ENCODE measurements around the gene VSTM2B. TPM values are rescaled to one million over a fixed set of nuclear protein-coding genes. Genes with fewer than 3 reads are reported as not detected.

The VSTM2B gene
- total RNA-seq, 1 experiment from 2014 or later, result not detected

DNA sequence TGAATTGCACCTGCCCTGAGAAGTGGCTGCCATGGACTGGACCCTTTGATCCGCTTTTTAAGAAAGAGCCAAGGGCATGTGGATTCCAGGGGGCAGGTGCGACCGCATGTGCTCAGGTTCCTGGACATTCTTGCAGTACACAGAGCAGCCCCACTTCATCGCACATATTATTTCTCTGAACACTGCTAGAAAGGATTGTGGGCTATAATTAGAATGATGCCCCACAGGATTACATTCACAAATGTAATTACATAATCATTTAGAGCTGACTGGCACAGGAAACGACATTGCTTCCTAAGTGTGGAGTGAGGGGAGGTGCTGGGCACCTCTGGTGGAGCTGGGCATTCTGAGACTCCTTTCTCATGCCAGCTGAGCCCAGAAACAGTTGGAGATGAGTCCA lies 37.5 kb upstream of the VSTM2B start:
- no peaks in the 10 kb centered on the region for H3K36me3 ChIP-seq
- no peaks in the 10 kb centered on the region for H3K4me1 ChIP-seq
- no peaks in the 10 kb centered on the region for H3K9me3 ChIP-seq (replicated peaks)
- no peak overlapping the region for H3K27ac ChIP-seq
- H3K4me3 ChIP-seq, result no peak overlapping the region
- DNase-seq, result no peak
- H3K27me3 ChIP-seq, result peaks cover 14% of the 10 kb centered on the region

DNA sequence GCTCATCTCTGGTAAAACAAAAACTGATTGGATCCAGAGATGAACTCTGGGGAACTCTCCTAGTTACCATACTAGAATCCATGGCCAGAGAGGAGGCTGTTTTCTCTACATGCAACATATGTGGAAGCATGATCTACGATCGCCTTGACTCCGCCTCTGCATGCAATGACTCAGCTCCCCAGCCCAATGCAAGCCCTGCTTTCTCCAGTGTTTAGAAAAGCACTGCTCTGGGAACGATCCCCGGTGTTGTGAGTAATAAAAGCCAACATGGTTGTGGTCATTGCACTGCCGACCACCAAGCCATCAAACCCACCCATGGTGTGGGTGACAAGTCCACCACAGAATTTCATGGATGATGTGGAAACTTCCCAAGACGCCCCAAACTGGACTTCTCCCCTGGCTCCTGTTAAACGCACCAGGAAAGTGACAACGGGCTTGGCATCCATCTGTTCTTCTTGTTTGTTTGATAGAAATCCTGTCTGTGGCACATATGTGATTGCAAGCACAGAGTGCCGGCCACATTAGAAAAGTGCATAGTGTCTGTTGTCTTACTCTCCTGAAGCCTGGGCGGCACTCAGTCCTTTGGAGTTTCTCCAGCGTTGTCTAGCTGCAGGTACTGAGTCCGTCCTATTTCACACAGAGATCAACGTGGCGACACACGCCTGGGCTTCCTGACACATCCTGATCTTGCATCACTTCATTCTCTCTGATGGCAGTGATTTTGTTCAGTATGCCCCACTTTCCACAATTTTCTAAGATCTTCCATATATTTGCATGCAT lies 36.4 kb upstream of the VSTM2B start:
- H3K4me3 ChIP-seq, result no peak overlapping the region
- peaks cover 14% of the 10 kb centered on the region for H3K27me3 ChIP-seq
- no peaks in the 10 kb centered on the region for H3K36me3 ChIP-seq
- H3K4me1 ChIP-seq, result no peaks in the 10 kb centered on the region
- H3K27ac ChIP-seq, result no peak overlapping the region
- DNase-seq, result no peak
- no peaks in the 10 kb centered on the region for H3K9me3 ChIP-seq (replicated peaks)

DNA sequence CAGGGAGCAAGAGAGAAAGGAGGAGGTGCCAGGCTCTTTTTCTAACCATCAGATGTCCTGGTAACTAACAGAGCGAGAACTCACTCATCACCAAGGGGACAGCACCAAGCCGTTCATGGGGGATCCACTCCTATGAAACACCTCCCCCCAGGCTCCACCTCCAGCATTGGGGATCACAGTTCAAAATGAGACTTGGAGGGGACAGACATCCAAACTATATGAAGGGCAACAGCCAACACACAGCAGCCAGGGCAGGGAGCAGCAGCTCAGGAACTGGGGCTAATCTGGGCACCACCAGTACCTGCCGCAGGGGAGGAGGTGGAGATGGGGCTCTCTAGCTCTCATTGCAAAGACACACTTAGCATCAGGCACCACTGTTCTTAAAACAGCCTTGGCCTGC lies 34.3 kb upstream of the VSTM2B start:
- DNase-seq, result no peak
- H3K4me3 ChIP-seq, result no peak overlapping the region
- peaks cover 9% of the 10 kb centered on the region for H3K27me3 ChIP-seq
- H3K36me3 ChIP-seq, result no peaks in the 10 kb centered on the region
- no peaks in the 10 kb centered on the region for H3K9me3 ChIP-seq (replicated peaks)
- H3K27ac ChIP-seq, result no peak overlapping the region
- no peaks in the 10 kb centered on the region for H3K4me1 ChIP-seq

DNA sequence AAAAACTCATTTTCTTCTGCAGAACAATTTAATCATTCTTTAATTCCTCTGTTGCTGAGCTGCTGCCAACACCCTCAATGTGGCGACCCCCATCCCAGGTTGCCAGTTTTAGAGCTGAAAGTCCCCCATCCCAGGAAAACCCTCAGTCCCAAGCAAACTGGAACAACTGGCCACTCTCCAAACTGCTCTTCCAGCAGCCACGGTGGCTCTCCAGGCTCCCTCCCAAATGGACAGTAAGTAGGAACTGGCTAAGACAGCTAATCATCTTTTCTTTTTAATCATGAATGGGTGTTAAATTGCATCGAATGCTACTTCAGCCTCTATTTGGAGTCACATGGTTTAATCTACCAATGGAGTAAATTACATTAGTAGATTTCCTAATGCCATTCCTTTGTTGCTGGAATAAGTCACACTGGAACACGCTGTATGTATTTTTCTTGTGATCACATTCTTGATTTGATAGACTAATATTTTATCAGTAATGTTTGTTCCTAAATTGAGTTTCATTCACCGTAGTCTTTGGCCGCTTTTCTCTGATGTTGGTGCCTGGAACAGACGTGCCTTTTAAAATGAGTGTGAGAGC lies 33.7 kb upstream of the VSTM2B start:
- Histone ChIP-seq H3K4me1 (no peaks in the 10 kb centered on the region), H3K27ac (no peak overlapping the region), H3K36me3 (no peaks in the 10 kb centered on the region), H3K27me3 (peaks cover 9% of the 10 kb centered on the region), H3K9me3 (replicated peaks) (no peaks in the 10 kb centered on the region), H3K4me3 (no peak overlapping the region)
- DNase-seq, result no peak

DNA sequence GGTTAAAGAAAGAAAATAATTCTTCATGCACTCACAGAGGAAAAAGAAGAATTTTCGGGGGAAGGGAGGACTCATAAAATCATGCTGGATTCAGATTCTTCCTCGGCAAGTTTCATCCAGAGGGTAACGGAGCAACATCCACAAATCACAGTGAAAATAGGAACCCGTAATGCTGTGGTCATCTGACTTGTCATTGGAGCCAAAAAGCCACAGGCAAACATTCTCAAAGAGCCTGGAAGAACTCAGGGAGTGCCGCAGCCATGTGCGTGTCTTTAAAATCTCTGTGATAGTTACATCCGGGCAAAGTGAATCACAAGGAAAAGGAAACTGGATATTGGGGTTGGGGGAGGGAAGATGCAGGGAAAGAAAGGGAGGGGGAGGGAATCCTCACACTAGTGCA lies 33.0 kb upstream of the VSTM2B start:
- H3K27me3 ChIP-seq, result peaks cover 9% of the 10 kb centered on the region
- H3K4me3 ChIP-seq, result no peak overlapping the region
- no peak overlapping the region for H3K27ac ChIP-seq
- no peak for DNase-seq
- no peaks in the 10 kb centered on the region for H3K4me1 ChIP-seq
- H3K9me3 ChIP-seq (replicated peaks), result no peaks in the 10 kb centered on the region
- H3K36me3 ChIP-seq, result no peaks in the 10 kb centered on the region

DNA sequence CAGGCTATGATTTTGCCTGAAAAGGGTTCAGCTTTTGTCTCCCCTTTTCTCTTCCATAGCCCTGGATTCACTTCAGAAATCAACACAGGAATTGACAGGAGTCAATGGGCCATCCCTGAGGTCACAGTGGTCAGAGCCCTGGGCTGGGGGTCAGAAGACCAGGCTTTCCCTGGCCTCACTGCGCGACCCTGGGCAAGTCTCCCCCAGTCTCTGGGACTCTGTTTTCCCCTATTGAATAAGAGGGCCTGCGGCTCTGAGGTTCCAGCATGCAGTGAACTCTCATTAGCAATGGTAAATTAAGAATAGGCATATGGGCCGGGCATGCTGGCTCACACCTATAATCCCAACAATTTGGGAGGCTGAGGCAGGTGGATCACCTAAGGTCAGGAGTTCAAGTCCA lies 30.7 kb upstream of the VSTM2B start:
- H3K9me3 ChIP-seq (replicated peaks), result no peaks in the 10 kb centered on the region
- no peaks in the 10 kb centered on the region for H3K4me1 ChIP-seq
- peaks cover 17% of the 10 kb centered on the region; the same call in 1 of the 2 replicates for H3K27me3 ChIP-seq
- H3K36me3 ChIP-seq, result no peaks in the 10 kb centered on the region
- H3K4me3 ChIP-seq, result no peak overlapping the region
- DNase-seq, result no peak
- H3K27ac ChIP-seq, result no peak overlapping the region

DNA sequence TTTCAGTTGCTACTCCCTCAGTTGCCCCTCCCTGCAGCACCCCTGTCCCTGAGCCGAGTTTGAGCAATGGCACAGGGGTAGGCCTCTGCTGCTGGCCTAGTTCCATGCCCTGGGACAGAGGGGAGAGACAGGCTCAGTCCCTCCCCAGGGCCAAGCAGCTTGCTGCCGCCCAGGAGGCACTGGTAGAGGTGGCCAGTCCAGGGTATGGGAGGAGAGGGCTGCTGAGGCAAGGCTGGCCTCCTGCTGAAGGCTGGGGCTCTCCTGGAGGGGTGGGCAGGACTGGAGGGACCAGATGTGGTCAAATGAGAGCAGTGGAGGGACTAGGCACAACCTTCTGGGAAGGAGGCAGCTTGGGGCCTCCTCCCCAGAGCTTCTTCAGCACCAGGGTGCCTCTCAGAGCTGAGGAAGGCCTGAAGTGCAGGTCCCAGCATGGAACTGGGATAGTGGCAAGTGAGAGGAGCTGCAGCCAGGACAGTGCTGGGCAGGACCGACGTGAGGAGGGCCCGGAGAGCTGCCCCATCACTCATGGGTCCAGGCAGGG lies 29.8 kb upstream of the VSTM2B start:
- Histone ChIP-seq H3K36me3 (no peaks in the 10 kb centered on the region), H3K4me3 (no peak overlapping the region), H3K27ac (no peak overlapping the region), H3K9me3 (replicated peaks) (no peaks in the 10 kb centered on the region), H3K27me3 (peaks cover 17% of the 10 kb centered on the region; the same call in 1 of the 2 replicates), H3K4me1 (no peaks in the 10 kb centered on the region)
- DNase-seq, result no peak

DNA sequence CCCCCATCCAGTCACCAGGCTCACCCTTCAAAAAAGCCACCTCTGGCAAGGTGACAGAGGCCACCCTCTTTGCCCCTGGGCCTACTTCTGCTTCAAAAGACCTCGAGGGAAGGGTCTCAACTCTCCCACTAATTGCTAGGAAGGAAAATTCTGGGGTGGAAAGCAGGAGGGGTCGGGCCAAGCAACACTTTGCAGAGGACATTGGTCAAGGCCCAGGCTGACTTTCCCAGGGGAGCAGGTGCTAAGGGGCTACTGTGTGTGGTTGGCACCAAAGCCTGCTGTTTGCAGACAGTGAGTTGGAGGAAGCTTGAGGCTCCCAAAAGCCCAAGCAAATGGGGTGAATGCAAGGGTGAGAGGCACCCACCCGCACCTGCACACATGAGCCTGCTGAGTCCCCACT lies 28.6 kb upstream of the VSTM2B start:
- Histone ChIP-seq H3K4me1 (no peaks in the 10 kb centered on the region), H3K27me3 (peaks cover 14% of the 10 kb centered on the region; the same call in 1 of the 2 replicates), H3K9me3 (replicated peaks) (no peaks in the 10 kb centered on the region), H3K36me3 (no peaks in the 10 kb centered on the region), H3K27ac (no peak overlapping the region), H3K4me3 (no peak overlapping the region)
- DNase-seq, result no peak

DNA sequence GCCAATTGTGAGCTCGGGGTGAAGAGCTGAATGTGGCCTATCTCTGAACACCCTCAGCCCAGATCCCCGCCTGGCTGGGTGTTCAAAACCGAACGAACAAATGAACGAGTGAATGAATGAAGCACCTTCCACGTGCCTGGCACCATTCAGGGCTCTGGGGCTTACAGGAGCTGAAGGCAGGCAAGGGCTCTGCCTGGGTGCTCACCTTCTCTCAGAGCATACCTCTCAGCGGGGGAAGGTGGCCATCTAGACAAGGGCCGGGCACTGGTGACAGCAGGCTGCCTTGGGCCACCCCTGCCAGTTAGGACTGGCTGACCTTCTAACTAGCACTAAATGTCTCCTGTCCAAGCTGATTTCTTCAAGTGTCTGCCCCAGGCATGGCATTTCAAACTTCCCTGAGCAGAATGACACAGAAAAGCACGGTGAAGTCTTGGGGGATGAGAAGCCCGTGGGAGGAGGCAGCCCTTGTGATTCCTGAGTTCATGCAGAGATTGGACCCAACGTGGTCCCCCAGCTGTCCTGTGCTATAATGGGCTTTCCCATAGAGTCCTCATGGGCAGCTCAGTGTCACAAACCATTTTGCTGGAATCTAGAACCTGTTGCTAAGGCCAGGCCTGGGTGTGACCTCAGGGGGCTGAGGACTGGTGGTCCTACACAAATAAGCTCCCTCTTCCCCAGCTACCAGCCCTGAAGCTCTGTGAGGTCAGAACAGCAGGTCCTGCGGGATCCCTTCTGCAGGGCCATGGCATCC lies 27.9 kb upstream of the VSTM2B start:
- Histone ChIP-seq H3K27me3 (peaks cover 8% of the 10 kb centered on the region), H3K9me3 (replicated peaks) (no peaks in the 10 kb centered on the region), H3K4me1 (no peaks in the 10 kb centered on the region), H3K4me3 (no peak overlapping the region), H3K27ac (no peak overlapping the region), H3K36me3 (no peaks in the 10 kb centered on the region)
- DNase-seq, result no peak

DNA sequence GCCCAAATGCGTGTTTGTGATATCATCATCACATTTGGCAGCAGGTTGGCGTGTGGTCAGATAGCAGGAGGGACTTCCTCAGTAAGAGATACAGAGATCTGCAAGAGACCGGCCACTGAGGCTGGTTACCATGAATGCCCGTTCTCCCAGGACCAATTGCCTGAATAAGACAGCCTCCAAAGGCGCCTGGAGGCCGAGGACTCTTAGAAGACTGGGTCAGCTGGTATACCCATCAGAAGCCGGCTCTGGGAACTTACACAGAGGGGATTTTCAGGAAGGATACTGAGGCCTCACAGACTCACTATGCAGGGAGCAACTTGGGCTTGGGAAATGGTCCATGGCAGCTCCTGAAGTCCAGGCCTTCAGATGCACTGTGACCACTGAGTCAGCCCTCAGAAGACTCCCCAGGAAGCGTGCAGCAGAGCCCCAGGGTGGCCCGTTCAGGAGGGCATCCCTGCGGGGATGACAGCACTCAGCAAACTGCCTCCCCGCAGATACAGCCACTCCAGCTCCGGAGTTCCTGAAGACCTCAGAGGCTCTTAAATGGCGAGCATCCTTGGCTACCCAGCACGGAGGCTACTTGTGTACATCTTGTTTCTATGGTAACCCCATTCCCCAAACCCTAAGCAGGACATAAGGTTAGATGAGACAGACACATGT lies 26.4 kb upstream of the VSTM2B start:
- H3K9me3 ChIP-seq (replicated peaks), result no peaks in the 10 kb centered on the region
- H3K27ac ChIP-seq, result no peak overlapping the region
- H3K4me1 ChIP-seq, result no peaks in the 10 kb centered on the region; the same call in 1 of the 2 replicates
- H3K27me3 ChIP-seq, result peaks cover 17% of the 10 kb centered on the region
- H3K36me3 ChIP-seq, result no peaks in the 10 kb centered on the region
- no peak for DNase-seq
- H3K4me3 ChIP-seq, result no peak overlapping the region

DNA sequence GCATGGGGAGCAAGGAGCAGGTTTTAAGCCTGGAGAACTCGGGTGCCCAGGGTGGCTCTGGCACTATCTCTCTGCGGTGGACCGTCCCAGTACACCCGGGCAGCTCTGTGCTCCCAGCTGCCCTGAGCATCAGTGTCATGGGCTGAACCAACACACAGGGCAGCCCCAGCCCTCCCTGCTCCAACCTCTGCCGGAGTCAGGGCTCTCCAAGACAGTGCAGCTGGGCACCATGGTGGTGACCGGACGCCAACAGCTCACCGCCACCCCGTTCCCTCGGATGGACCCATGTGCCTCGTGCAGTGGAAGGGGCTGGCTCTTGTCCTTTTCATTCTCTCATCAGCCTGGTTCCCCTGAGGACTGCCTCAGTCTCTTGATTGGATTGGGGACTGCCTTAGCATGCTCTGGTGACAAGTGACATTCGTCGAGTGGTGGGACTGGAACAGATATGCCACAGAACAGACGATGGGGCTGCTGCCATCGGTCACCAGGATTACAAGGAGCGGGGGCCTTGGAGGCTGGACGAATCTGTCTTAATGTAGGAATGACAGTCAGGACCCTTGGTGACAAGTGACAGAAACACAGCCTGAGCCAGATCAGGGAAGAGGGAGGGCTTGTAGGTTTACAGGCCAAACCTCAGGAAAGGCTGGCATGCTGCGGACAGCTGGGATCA lies 25.7 kb upstream of the VSTM2B start:
- H3K27me3 ChIP-seq, result peaks cover 18% of the 10 kb centered on the region
- H3K9me3 ChIP-seq (replicated peaks), result no peaks in the 10 kb centered on the region
- no peak overlapping the region for H3K4me3 ChIP-seq
- DNase-seq, result no peak
- no peak overlapping the region for H3K27ac ChIP-seq
- H3K36me3 ChIP-seq, result no peaks in the 10 kb centered on the region
- H3K4me1 ChIP-seq, result no peaks in the 10 kb centered on the region; the same call in 1 of the 2 replicates

DNA sequence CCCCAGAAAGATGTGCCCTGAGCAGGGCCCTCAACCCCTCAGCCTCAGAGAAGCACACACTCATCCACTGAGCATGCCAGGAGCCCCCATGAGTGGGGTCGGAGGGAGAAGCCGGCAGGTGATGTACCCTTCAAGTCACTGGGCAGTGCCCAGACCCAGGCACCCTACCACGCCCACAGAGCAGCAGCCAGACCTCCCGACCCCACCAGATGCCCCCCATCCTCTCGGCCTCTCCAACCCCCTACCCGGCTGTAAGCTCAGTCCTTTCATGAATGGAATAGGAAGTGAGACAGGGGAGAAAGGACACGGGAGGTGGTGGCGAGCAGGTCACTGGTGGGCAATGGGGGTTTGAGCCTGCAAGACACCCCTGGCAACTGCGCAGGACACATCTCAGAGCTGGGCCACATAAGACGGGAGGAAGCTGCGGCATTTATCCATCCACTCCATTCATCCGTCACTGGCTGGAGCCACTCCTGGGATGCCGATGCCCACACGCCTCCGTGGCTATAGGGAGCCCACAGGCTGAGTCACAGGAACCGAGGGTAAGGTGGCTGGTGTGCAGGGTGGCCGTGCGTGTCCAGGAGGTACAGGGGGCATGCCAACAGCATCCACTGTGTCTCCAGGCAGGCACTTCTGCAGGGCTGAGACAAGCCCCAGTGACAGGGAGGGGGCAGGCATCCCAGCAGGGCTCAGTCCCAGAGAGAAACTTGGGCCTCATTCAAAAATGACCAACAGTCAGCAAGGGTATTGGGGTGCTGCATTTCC lies 23.8 kb upstream of the VSTM2B start:
- DNase-seq, result no peak
- H3K4me1 ChIP-seq, result peaks cover 4% of the 10 kb centered on the region; the same call in 1 of the 2 replicates
- H3K4me3 ChIP-seq, result no peak overlapping the region
- no peaks in the 10 kb centered on the region for H3K36me3 ChIP-seq
- no peaks in the 10 kb centered on the region for H3K9me3 ChIP-seq (replicated peaks)
- peaks cover 18% of the 10 kb centered on the region for H3K27me3 ChIP-seq
- no peak overlapping the region for H3K27ac ChIP-seq

DNA sequence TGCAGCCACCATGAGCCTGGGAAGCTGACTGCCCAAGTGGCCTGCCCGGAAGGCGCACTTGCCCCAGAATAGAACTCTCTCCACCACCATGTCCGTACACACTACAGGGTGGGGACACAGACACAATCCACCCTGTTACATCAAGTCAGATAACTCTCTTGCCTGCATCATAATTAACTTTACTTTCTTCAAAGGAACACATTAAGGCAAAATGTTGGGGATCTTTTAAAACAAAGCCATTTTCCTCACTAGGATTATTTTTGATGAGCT lies 23.3 kb upstream of the VSTM2B start:
- no peak for DNase-seq
- H3K4me1 ChIP-seq, result peaks cover 4% of the 10 kb centered on the region; the same call in 1 of the 2 replicates
- no peak overlapping the region for H3K4me3 ChIP-seq
- no peaks in the 10 kb centered on the region for H3K9me3 ChIP-seq (replicated peaks)
- no peaks in the 10 kb centered on the region for H3K36me3 ChIP-seq
- peaks cover 18% of the 10 kb centered on the region for H3K27me3 ChIP-seq
- H3K27ac ChIP-seq, result no peak overlapping the region
